NCI-H524 (cell line): ENCODE data around the gene XRCC1.
"Not testable (repeated sequence)": the region's sequence is repeated elsewhere in the genome, so short reads cannot be mapped to it uniquely, and the experiment has no call there.

ENCODE experiments used
- DNase-seq, 2 experiments: peaks; one replicate each; lab custom pipeline; 2025; lab: John Stamatoyannopoulos, UW

XRCC1 gene

DNA sequence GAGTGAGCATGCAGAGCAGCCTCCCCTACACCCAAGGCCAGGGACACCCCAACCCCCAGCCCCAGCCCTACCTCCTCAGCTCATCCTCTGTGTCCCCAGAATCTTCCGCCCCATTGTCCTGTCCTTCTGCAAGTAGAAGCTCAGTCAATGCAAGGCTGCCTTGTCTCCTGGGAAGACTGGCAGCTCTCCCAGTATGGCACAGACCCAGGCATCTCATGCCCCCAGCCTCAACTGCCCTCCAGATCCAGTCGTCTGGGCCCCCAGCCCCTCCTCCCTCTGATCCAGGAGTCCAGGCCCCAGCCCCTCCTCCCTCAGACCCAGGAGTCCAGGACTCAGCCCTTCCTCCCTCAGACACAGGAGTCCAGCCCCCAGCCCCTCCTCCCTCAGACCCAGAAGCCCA lies 29.3 kb downstream of the XRCC1 start:
- DNase-seq, result no peak

DNA sequence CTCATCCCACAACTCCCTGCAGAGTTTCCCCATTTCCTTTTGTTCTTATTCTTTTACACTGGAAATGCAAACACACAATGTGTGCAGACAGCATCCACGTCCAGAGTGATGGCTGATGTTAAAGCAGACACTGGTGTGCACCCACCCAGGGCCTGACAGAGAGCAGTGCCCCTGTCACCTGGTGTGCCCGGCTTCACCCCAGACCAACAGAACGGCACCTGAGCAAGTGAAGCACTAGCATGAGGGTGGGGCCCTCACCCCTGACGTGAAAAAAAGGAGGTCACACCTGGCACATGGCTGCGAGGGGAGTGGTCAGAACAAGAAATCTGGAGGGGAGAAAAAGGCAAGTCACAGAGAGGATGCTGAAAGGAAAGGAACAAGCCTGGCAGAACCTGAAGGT lies 30.1 kb downstream of the XRCC1 start:
- no peak for DNase-seq

DNA sequence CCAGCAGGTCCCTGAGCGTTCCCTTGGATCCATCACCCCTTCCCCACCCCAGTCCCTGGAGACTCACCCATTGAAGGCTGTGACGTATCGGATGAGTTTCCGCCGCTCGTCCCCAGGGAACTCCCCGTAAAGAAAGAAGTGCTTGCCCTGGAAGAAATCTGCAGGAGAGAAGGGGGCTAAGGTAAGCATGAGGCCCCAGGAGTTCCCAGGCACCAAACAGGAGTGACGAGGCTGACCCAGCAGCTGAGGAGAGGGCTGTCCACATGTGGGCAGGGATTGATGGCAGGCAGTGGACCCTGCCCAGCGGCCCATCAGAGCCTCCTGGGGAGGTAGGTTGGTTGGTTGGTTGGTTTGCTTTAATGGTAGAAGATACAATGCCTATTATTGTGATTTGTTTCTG lies 31.2 kb downstream of the XRCC1 start:
- no peak for DNase-seq

DNA sequence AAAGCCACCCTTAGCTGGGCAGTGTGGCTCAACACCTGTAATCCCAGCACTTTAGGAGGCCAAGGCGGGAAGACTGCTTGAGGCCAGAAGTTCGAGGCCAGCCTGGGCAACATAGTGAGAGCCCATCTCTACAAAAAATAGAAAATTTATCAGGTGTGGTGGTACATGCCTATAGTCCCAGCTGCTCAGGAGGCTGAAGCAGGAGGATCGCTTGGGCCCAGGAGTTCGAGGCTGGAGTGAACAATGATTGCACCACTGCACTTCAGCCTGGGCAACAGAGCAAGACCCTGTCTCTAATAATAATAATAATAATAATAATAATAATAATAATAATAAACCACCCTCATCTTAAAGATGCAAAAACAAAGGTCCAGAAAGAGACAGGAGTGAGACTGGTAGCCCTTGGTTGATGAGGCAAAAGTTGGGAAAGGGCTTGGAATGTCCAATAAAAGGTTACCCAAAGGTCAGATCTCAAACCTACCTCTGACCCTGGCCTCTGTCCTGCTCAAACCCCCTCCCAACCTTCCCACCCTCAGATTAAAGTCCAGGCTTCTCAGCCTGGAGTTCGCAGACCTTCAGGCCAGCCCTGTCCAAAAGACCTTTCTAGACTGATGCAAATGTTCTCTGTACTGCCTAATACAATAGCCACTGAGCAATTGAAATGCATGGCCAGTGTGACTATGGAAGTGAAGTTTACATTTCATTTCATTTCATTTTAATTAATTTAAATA lies 33.2 kb downstream of the XRCC1 start:
- DNase-seq, result no peak

DNA sequence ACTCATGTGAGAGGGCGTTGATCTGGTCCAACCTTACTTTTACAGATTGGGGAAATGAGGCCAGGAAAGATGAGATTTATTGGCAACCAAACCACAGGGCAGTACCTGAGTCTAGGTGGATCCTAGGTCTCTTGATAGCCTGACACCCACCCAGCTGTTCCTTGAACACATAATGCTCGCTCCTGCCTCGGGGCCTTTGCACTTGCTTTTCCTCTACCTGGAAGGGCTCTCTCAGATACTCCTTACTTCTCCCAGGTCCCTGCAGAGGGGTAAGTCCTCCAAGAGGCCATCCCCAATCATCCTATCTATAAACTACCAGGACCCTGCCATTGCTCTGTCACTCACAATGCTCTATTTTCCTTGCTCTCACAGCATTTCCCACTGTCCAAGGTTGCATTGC lies 34.9 kb downstream of the XRCC1 start:
- DNase-seq, result no peak

DNA sequence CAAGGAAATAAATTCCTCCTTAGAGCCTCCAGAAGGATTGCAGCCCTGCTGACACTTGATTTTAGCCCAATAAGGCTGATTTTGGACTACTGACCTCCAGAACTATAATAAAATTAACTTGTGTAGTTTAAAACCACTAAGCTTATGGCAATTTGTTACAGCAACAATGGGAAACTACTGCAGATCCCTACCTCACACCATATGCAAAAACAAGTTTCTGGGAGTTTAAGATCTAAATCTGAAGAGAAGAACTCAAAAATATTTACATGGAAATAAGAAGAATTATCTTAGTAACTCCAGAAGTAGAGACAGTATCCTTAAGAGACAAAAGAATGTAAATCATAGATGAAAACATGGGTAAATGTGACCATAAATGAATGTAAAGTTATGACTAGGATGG lies 36.4 kb downstream of the XRCC1 start:
- no peak for DNase-seq

DNA sequence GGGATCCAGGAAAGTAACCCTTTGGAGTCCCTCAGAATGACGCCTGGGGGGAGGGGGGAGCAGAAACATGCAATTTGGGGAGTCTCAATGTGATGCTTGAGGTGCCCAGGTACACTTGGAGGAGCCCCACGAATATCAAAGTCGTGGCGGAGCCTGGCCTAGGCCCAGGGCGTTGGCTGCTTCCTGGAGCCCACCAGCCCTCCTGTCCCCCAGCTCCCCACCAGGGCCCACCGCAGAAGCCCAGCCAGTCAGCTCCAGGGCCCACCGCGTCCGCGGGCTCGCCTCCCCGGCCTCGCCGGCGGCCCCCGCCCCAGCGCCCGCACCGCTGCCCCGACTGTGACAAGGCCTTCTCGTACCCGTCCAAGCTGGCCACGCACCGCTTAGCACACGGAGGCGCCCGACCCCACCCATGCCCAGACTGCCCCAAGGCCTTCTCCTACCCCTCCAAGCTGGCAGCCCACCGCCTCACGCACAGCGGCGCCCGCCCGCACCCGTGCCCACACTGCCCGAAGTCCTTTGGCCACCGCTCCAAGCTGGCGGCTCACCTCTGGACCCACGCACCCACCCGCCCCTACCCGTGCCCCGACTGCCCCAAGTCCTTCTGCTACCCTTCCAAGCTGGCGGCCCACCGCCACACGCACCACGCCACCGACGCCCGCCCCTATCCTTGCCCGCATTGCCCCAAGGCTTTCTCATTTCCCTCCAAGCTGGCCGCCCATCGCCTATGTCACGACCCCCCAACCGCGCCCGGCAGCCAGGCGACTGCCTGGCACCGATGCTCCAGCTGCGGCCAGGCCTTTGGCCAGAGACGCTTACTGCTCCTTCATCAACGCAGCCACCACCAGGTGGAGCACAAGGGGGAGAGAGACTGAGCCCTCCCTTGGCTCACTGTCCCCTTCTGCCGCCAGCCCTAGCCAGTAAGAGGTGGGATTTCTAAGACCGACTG lies 40.2 kb downstream of the XRCC1 start:
- DNase-seq, result peak in 1 of 2 experiments; percentile 31

DNA sequence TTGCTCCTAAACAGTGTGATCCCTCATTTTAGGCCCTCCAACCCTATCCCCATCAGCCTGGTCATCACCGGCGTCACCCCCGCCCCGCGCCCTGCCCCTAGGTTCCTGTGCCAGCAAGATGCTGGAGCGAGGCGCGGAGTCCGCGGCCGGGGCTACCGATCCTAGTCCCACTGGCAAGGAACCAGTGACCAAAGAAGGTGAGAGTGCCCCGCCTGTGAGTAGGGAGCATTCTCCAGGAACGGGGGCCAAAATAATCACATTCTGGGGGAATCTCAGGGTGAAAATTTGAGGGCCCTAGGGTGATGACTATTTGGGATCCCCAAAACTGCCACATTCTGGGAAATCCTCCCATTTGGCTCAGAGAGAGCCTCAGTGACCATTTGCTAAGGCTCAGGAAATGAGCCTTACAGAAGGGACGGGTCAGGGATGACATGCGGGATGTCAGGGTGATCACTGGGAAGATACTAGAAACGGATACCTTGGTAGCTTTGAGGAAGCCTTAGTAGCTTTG lies 41.0 kb downstream of the XRCC1 start:
- DNase-seq, result no peak

DNA sequence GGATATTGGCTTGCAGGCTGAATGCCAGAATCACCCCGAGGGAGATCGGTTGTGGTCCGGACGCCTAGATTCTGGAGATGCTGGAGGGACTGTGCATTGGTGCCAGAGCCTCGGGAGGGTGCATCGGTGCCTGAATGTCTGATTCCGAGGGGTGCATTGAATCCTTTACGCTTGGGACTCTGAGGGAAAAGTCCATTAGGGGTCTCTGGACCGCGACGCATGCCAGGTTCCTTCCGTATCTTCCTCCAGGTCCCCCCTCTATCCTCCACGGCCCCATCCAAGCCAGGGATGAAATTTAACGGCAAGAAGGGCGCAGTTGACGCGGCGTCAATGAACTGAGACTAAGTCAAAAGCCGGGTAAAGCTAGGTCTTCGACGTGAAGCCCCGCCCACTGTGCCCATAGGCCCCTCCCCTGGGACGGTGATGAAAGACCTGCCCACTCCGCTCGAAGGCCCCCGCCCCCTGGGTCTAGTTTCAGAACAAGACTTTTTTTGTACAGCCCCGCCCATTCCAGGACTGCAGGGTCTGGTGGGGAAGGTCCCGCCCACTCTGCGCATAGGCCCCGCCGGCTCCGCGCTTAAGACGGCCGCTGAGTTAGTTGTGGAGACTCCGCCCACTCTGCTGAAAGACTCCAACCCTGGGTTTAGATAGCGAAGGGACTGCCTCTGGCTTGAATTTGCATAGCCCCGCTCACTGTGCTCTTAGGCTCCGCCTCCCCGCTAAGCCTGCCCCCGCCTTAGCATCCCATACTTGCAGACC lies 41.6 kb downstream of the XRCC1 start:
- DNase-seq, result peak; percentile 71 to 74

DNA sequence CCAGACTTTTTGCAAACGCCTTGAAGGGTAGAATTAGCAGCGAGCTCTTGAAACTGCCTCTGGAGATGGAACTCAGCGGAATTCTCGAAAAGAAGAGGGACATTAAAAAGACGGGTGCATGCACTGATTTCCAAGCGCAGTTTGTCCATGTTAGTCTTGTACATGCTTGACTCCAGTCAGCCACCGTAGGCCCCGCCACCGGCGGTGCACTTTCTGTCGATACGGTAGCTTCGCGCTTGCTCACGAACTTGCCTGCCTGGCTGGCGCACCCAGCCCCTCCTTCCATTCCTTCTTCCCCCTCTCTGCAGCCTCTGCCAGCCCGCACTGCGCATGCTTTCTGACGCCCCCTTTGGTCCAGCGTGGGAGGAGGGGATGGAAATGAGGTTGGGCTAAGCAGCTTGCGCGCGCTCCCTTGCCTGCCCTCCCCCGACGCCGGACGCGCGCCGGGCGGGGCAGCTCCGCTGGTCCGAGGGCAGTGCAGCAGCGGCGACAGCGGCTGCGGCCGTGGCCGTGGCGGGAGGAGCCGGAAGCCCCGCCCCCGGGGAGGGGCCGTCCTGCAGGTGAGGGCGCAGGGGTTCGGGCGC lies 42.3 kb downstream of the XRCC1 start, which contains the start of gene ZNF575:
TSS of gene ZNF575 (plus strand) at position 227 of the 584 bp plus-strand sequence. CDS start 1,235 bp downstream, outside the sequence.
- DNase-seq, result peak; percentile 42 to 70

DNA sequence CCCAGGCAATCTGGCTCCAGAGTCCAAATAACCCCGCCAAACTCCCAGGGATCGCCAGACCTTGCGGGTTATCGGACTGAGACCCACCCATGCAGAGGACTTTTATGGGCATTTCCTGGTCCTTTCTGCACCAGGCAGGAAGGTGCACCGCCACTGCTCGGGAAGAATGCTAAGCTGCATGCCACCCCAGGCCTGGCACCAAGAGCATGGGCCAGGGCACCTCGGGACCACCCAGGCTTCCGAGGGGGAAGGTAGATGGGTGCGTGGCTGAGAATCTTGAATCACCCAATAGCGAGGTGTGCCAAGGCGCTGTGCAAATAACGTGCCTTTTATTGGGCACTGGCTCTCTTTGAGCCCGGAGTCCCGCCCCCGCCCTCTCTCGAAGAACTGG lies 42.8 kb downstream of the XRCC1 start:
- DNase-seq, result no peak

DNA sequence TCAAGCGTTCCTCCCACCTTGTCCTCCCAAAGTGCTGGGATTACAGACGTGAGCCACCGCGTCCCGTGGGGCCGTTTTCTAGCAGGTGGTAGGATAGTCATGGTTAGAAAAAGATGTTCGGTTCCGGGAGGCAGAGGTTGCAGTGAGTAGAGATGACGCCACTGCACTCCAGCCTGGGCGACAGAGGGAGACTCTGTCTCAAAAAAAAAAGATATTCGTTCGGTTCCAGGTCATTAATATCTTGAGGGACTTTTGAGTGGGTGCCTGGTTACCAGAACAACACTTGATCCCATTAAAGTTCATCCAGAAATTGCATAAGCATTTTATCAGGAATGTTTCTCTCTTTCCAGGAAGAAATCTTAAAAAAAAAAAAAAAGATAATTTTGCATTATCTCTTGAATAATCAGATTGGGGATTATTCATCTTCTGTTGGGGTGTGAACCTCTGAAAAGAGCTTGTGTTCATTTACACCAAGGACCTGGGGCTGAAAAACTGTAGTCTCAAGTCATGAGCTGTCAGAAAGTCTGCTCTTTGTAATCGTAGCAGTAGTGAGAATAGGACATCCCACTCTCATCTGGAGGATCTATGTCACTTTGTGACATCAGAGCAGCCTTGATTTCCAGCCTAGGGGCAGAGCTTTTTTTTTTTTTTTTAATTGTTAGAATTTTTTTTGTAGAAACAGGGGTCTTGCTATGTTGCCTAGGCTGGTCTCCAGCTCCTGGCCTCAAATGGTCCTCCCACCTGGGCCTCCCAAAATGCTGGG lies 47.3 kb downstream of the XRCC1 start:
- peak in 1 of 2 experiments; percentile 61 for DNase-seq

DNA sequence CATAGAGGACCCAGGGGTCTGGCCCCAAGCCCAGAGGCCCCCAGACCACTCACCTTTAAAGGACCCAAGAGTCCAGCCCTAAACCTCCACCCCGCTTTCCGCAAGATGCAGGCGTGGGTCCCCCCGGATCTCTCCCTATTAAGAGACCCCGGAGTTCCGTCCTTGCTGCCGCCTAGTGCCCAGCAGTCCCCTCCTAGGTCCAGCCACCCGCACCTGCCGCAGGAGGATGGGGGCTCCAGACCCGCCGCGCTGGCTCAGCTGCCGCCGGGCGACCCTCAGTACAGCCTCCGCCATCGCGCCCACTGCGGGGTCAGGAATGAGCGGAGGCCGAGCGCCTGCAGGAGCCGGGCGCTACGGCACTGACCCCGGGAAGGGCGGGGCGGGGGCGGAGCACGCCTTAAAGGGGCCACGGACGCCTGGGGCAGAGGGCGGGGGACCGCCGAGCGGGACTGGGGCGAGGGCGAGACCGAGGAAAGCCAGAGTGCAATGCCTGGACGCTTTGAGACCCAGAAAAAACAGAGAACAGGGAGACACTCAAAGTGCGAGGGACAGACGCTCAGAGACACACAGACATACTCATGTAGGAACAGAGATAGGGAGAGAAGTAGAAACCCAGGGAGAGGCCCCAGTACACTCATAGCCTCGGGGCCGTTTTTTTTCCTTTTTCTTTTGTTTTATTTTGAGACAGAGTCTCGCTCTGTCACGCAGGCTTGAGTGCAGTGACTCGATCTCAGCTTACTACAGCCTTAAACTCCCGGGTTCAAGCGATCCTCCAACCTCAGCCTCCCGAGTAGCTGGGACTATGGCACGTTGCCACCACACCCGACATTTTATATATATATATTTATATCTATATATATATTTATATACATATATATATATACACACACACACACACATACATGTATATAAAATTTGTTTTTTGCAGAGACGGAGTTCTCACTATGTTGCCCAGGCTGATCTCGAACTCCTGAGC lies 48.2 kb downstream of the XRCC1 start, which contains the start of gene ETHE1:
TSS of gene ETHE1 (minus strand) at position 318 of the 976 bp plus-strand sequence. CDS start at position 294, 24 bp downstream.
- DNase-seq, result peak in 1 of 2 experiments; percentile 21

DNA sequence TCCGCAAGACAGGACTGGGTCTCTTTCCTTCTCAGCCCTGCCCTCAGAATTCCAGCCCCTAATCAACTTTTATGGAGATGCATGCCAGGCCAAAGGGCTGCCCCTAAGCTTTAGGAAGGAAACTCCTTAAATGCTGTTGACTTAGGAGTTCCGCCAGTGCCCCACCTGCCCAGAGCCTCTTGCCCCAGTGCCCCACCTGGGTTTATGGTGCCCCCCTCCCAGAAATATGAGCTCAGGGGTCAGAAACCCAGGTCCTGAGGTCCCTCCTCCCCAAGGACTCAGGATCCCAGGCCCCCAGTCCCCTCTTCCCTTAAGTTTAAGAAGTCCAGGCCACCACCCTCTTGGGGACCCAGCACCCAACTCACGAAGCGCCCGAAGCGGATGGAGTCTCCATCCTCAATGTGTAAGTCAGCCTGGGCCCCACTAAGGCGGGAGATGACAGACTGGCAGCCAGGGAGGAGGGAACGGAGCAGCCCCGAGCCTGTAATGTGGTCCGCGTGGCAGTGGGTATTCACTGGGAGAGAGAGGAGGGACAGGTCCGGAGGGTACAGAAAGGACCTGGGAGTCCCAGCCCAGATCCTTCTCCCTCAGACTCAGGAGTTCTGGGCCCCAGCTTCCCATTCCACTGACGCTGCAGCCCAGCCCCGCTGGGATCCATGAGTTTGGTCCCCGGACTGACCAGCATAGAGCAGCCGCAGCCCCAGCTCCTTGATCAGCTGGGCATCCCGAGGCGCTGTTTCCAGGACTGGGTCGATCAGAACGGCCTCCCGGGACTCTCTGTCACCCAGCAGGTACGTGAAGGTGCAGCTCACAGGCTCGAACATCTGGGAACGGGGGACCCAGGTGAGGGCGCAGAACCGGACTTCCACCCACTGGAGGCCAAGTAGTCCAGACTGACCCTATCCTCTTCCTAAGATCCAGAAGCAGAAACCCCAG lies 49.2 kb downstream of the XRCC1 start:
- DNase-seq, result no peak

DNA sequence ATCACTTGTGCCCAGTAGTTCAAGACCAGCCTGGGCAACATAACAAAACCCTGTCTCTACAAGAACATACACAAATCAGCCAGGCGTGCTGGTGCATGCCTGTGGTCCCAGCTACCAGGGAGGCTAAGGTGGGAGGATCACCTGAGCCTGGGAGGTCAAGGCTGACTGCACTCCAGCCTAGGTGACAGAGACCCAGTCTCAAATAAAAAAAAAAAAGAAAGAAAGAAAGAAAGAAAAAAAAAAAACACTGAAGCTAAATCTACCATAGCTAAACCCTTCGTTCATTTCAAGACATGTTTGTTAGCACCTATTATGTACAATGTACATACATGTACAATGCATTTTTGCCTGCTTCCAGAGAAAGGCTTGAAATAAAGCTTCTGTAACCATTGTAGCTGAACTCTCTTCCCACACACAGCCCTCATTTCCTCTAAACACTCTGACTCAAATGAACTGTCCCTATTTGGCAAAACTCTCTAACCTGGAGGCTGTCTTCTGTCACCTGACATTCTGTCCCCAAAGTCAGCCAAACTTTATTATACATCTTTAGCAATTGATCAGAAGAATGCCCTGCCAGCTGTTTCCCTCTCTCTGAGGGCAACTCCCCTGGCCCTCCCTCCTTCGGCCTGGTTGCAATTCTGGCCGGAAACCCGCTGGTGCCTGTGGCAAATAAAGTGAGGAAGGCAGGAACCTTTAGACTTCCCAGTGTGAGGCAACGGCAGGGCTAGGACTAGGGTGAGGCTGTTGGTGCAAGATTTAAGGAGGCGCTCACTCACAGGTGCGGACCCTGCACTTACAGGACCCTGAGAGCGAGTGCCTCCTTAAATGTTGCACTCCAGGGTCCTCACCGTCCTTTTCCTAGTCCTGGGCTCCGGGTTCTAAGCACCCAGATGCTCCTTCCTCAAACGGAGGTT lies 50.1 kb downstream of the XRCC1 start:
- no peak for DNase-seq

DNA sequence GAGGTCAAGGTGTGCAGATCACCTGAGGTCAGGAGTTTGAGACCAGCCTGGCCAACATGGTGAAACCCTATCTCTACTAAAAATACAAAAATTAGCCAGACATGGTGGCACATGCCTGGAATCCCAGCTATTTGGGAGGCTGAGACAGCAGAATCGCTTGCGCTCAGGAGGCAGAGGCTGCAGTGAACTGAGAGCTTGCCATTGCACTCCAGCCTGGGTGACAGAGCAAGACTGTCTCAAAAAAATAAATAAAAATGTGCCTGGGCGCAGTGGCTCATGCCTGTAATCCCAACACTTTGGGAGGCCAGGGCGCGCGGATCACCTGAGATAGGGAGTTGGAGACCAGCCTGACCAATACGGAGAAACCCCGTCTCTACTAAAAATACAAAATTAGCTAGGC lies 51.6 kb downstream of the XRCC1 start:
- DNase-seq, result not testable (repeated sequence)

DNA sequence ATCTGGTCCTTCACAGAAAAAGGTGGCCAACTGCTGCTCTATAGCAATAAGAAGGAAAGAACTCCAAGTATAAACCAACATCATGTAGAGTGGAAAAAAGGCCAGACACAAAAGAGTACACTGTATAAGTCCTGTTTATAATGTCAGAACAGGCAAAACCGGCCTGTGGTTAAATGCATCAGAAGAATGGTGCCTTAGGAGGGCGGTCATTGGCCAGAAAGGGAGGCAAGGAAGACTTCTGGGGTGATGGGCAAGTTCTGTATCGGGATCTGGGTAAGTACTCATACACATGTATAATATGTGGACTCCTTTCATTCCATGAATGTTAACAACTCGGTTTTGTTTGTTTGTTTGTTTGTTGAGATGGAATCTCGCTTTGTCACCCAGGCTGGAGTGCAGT lies 52.4 kb downstream of the XRCC1 start:
- DNase-seq, result no peak
